ENCODE results near the gene IL3RA. TPM values are rescaled to one million over a fixed set of nuclear protein-coding genes. Genes with fewer than 3 reads are reported as not detected.
A peak's percentile ranks its signal among the peaks of the same experiment; 100 is the strongest.

The IL3RA gene
- total RNA-seq, 1 experiment from 2014 or later = 0.26 TPM

DNA sequence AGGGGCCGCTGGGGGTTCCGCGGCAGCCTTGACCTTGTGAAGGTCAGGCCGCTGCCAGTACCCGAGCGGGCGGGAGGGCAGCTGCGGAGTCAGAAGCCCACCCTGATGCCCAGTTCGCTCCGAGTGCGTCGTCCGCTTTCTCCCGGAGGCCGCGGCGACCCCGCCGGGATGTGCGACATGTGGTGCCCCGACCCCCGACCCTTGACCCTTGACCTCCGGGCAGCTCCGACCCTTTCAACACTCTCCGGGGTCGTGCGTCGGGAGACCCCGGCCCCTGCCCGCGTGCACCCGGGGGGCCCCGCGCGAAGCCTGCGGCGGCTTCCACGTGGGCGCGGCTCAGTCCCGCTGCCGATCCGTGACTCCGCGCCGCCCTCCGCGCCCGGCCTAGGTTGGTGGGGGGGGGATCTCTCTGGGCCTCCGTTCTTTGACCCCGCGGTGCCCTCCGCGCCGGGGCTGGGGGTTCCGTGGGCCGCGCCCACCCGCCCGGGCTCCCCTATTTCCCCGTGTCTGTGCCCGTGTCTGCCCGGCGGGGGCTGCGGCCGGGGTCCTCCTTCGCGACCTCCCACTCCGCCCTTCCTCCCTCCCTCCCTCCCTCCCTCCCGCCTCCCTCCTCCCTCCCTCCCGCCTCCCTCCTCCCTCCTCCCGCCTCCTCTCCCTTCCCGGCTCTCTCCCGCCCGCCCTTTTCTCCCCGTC lies 55.9 kb downstream of the IL3RA start (continued):
- TF ChIP-seq, protein P1, sequence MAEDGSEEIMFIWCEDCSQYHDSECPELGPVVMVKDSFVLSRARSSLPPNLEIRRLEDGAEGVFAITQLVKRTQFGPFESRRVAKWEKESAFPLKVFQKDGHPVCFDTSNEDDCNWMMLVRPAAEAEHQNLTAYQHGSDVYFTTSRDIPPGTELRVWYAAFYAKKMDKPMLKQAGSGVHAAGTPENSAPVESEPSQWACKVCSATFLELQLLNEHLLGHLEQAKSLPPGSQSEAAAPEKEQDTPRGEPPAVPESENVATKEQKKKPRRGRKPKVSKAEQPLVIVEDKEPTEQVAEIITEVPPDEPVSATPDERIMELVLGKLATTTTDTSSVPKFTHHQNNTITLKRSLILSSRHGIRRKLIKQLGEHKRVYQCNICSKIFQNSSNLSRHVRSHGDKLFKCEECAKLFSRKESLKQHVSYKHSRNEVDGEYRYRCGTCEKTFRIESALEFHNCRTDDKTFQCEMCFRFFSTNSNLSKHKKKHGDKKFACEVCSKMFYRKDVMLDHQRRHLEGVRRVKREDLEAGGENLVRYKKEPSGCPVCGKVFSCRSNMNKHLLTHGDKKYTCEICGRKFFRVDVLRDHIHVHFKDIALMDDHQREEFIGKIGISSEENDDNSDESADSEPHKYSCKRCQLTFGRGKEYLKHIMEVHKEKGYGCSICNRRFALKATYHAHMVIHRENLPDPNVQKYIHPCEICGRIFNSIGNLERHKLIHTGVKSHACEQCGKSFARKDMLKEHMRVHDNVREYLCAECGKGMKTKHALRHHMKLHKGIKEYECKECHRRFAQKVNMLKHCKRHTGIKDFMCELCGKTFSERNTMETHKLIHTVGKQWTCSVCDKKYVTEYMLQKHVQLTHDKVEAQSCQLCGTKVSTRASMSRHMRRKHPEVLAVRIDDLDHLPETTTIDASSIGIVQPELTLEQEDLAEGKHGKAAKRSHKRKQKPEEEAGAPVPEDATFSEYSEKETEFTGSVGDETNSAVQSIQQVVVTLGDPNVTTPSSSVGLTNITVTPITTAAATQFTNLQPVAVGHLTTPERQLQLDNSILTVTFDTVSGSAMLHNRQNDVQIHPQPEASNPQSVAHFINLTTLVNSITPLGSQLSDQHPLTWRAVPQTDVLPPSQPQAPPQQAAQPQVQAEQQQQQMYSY (CRISPR knock-in tag; IDR thresholded peaks at IDR 0.05) = no peak
- TF ChIP-seq TEAD4 (CRISPR knock-in tag; IDR thresholded peaks at IDR 0.05) (no peak), SMAD4 (CRISPR knock-in tag; IDR thresholded peaks at IDR 0.05) (no peak), CBFB (CRISPR knock-in tag; IDR thresholded peaks at IDR 0.05; ENCODE audit: low read depth) (no peak), FOXP1 (CRISPR knock-in tag; IDR thresholded peaks at IDR 0.05; ENCODE audit: borderline replicate concordance) (peak; percentile 14; the same call in 1 of the 2 replicates), SMAD3 (CRISPR knock-in tag; IDR thresholded peaks at IDR 0.05; ENCODE audit: borderline replicate concordance) (no peak), FOXJ3 (CRISPR knock-in tag; IDR thresholded peaks at IDR 0.05; ENCODE audit: borderline replicate concordance) (no peak), ZNF138 (CRISPR knock-in tag; conservative IDR thresholded peaks at IDR 0.05) (no peak), CREM (CRISPR knock-in tag; IDR thresholded peaks at IDR 0.05) (peak; percentile 72; the same call in 1 of the 2 replicates), NR3C1 (CRISPR knock-in tag; conservative IDR thresholded peaks at IDR 0.05; ENCODE audit: low read depth) (no peak), ZNF416 (CRISPR knock-in tag; IDR thresholded peaks at IDR 0.05) (peak; percentile 50), ZBTB21 (CRISPR knock-in tag; IDR thresholded peaks at IDR 0.05; ENCODE audit: borderline replicate concordance) (no peak), TEAD1 (CRISPR knock-in tag; IDR thresholded peaks at IDR 0.05) (no peak), PRRX2 (CRISPR knock-in tag; IDR thresholded peaks at IDR 0.05) (0 out of 2 replicates have a peak, but pooled peaks have one; percentile 61), ATF1 (CRISPR knock-in tag; IDR thresholded peaks at IDR 0.05) (no peak)
- TF ChIP-seq, protein P2, sequence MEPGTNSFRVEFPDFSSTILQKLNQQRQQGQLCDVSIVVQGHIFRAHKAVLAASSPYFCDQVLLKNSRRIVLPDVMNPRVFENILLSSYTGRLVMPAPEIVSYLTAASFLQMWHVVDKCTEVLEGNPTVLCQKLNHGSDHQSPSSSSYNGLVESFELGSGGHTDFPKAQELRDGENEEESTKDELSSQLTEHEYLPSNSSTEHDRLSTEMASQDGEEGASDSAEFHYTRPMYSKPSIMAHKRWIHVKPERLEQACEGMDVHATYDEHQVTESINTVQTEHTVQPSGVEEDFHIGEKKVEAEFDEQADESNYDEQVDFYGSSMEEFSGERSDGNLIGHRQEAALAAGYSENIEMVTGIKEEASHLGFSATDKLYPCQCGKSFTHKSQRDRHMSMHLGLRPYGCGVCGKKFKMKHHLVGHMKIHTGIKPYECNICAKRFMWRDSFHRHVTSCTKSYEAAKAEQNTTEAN (CRISPR knock-in tag; IDR thresholded peaks at IDR 0.05) = no peak
- TF ChIP-seq, protein P3, sequence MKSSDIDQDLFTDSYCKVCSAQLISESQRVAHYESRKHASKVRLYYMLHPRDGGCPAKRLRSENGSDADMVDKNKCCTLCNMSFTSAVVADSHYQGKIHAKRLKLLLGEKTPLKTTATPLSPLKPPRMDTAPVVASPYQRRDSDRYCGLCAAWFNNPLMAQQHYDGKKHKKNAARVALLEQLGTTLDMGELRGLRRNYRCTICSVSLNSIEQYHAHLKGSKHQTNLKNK (CRISPR knock-in tag; IDR thresholded peaks at IDR 0.05) = no peak

DNA sequence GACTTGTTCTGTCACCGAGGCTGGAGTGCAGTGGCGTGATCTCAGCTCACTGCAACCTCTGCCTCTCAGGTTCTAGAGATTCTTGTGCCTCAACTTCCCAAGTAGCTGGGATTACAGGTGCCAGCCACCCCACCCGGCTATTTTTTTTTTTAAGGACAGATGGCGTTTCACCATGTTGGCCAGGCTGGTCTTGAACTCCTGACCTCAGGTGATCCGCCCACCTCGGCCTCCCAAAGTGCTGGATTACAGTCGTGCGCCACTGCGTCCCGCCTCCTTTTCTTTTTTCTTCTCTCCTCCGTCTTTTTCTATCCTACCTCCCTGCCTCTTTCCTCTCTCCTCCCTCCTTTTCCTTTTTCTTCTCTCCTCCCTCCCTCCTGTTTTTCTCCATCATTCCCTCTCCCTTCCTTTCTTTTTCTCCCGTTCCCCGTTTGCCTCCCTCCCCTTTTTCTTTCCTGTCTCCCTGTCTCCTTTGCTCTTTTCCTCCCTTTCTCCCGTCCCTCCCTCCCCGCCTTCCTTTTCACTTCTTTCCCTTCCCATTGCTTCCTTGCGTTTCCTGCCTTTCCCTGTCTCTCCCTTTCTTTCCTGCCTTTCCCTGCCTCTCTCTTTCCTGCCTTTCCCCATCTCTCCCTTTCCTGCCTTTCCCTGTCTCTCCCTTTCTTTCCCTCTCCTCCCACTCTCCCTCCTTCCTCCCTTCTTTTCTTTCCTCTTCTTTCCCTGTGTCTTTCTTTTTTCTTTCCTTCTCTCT lies 57.5 kb downstream of the IL3RA start:
- ChIA-PET POLR2A (no interaction called here), CTCF (no interaction called here)
- TF ChIP-seq CREM (CRISPR knock-in tag; IDR thresholded peaks at IDR 0.05) = no peak
- TF ChIP-seq, protein P4, sequence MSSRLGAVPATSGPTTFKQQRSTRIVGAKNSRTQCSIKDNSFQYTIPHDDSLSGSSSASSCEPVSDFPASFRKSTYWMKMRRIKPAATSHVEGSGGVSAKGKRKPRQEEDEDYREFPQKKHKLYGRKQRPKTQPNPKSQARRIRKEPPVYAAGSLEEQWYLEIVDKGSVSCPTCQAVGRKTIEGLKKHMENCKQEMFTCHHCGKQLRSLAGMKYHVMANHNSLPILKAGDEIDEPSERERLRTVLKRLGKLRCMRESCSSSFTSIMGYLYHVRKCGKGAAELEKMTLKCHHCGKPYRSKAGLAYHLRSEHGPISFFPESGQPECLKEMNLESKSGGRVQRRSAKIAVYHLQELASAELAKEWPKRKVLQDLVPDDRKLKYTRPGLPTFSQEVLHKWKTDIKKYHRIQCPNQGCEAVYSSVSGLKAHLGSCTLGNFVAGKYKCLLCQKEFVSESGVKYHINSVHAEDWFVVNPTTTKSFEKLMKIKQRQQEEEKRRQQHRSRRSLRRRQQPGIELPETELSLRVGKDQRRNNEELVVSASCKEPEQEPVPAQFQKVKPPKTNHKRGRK (CRISPR knock-in tag; IDR thresholded peaks at IDR 0.05; ENCODE audit: borderline replicate concordance) = peak; percentile 93
- Mint-ChIP-seq H3K36me3 (peaks cover 45% of the 10 kb centered on the region), H3K27ac (peak overlapping the region; percentile 74), H3K4me3 (peak overlapping the region; percentile 93), H3K27me3 (ENCODE audit: low read depth) (no peaks in the 10 kb centered on the region), H3K9me3 (no peaks in the 10 kb centered on the region), H3K4me1 (peaks cover 39% of the 10 kb centered on the region)
- no peak for DNase-seq (ENCODE audit: low spot score)
- no peak for ATAC-seq
